Right renal cortex interstitium (tissue), 3 donors: ENCODE data around the gene SPRING1. TPM values are rescaled to one million over a fixed set of nuclear protein-coding genes. Genes with fewer than 3 reads are reported as not detected.
A peak's percentile ranks its signal among the peaks of the same experiment; 100 is the strongest.
"Not testable (repeated sequence)": the region's sequence is repeated elsewhere in the genome, so short reads cannot be mapped to it uniquely, and the experiment has no call there.

Experiments used
- DNase-seq, 3 donors: peaks; one replicate each; pipeline ENCODE4 v3.0.0-alpha.2; 2013; ENCODE audit warnings: low read depth in 3 of 3, low spot score in 2 of 3
- polyA plus RNA-seq, 3 donors: library from polyadenylated mRNA; unstranded; fragments of 120-200 nt; gene quantifications; one replicate each; pipeline ENCODE4 v1.2.1, GENCODE V29; 2013; ENCODE audit not compliant: insufficient read length in 3 of 3

Gene SPRING1
- 10 to 100 TPM; 29.9 to 32.5 (median 32.0) TPM for polyA plus RNA-seq

GRCh38 chr12:116737774-116738657 is at the start of gene SPRING1, which contains the start of gene RNFT2:
Gene SPRING1 (minus strand): TSS chr12:116738069. CDS start chr12:116737900, 169 bp downstream.
Gene RNFT2 (plus strand): TSS chr12:116738315. CDS start chr12:116740498, 2,183 bp downstream.
- DNase-seq: peak; percentile 93 to 99 (median 97)

GRCh38 chr12:116784238-116784612 is 46.4 kb upstream of the SPRING1 start:
- DNase-seq: no peak

- no peak for DNase-seq
These were observed 45.8 kb upstream of the SPRING1 start for GRCh38 chr12:116783525-116784237.

- no peak for DNase-seq
These were observed 43.1 kb upstream of the SPRING1 start for GRCh38 chr12:116780942-116781341.

GRCh38 chr12:116779597-116779996 is 41.7 kb upstream of the SPRING1 start:
- DNase-seq: no peak

- DNase-seq: no peak
These were observed 39.4 kb upstream of the SPRING1 start for GRCh38 chr12:116777245-116777644.

GRCh38 chr12:116774020-116774419 is 36.2 kb upstream of the SPRING1 start:
- DNase-seq: no peak

- no peak for DNase-seq
These were observed 35.4 kb upstream of the SPRING1 start for GRCh38 chr12:116773276-116773731.

- no peak for DNase-seq
These were observed 33.8 kb upstream of the SPRING1 start for GRCh38 chr12:116771651-116772050.

- DNase-seq: no peak
These were observed 28.9 kb upstream of the SPRING1 start for GRCh38 chr12:116766746-116767145.

- DNase-seq: no peak
These were observed 28.4 kb upstream of the SPRING1 start for GRCh38 chr12:116766285-116766684.

- no peak for DNase-seq
These were observed 27.4 kb upstream of the SPRING1 start for GRCh38 chr12:116765271-116765670.

- DNase-seq: no peak
These were observed 23.6 kb upstream of the SPRING1 start for GRCh38 chr12:116761499-116761898.

- DNase-seq: no peak
These were observed 22.8 kb upstream of the SPRING1 start for GRCh38 chr12:116760622-116761020.

GRCh38 chr12:116759783-116760621 is 22.1 kb upstream of the SPRING1 start:
- no peak for DNase-seq

- not testable (repeated sequence) for DNase-seq
These were observed 16.9 kb upstream of the SPRING1 start for GRCh38 chr12:116754783-116755182.

GRCh38 chr12:116754097-116754496 is 16.2 kb upstream of the SPRING1 start:
- not testable (repeated sequence) for DNase-seq

GRCh38 chr12:116750298-116750697 is 12.4 kb upstream of the SPRING1 start:
- no peak for DNase-seq

GRCh38 chr12:116749884-116750283 is 12.0 kb upstream of the SPRING1 start:
- DNase-seq: no peak

- no peak for DNase-seq
These were observed 7.7 kb upstream of the SPRING1 start for GRCh38 chr12:116745554-116745953.

GRCh38 chr12:116744766-116745165 is 6.9 kb upstream of the SPRING1 start:
- DNase-seq: no peak
